ENCODE measurements around the gene NKD2. TPM values are rescaled to one million over a fixed set of nuclear protein-coding genes. Genes with fewer than 3 reads are reported as not detected.
"Not testable (repeated sequence)": the region's sequence is repeated elsewhere in the genome, so short reads cannot be mapped to it uniquely, and the experiment has no call there.

Gene NKD2
- total RNA-seq, 1 donor from 2014 or later: 4.3 TPM

DNA sequence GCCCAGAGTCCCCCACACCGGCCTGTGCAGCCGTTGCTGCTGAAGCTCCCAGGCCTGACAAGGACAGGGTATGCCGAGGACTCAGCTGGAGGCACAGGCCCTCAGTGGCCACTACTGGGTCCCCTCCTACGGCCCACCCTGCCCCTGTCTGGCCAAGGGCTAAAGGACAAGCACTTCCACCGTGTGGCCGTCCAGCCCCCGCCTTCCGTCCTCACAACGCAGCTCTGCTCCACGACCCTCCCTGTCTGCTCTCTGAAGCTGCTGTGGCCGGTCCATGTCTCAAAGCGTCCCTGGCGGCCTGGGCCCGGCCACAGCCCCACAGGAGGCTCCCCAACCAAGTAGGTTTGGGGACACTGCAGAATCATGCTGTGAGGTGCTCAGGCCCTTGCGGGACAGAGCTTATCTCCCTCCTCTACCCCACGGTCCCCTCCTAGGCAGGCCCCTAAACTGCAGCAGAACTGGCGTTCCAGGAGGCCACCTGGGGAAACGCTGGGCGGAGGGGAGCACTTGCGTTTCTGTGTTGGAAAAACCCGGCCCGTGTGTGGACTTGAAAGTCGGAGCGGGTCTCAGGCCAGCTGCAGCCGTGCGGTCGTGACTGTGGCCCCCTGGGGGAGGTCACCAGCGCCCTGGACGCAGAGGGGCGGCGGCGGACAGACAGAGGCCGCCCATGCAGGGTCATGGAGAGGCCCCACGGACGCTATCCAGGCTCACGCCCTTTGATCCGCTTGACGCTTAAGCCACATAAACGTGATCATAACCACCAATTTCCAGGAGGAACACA, 45.6 kb downstream of the NKD2 start:
- intact Hi-C loops (cut with micrococcal nuclease): no loop called here

DNA sequence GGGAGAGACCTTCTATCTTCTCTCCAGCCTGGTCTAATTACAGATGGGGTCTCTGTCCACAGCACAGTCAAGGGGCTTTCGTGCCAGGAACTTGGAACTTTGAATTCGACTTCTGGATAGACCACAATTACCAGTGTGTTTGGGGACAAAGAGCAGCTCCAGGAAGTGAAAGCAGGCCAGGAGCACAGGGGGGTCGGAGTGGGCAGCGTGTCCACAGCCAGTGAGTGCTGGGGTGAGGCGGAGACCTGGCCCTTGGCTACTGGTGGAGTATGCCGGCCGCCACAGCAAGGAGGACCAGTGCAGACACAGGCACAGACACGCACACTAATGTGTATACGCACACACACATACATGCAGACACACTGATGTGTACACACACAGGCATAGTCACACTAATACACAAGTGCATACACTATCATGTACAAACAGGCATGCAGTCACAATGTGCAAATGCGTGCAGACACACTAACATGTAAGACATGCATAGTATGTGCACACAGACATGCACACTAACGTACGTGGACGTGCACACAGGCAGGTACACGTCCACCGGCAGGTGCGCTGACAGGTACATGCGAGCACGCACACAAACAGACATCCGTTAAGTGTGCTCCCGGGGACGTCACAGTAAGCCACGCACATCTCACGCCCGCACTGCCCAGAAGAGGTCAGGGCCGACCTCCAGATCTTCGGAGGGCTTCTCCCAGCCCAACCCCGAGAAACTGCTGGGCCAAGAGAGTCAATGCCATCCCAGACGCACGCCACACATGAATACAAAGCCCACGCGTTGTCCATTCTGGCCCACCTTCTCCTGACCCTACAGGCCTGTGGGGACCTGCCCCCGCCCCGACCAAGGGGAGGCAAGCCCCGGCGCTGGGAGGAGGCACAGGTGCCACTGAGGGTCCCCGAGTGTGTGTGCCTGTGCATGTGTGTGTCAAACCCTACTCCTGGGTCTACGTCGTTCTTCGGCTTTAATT, 46.5 kb downstream of the NKD2 start:
- intact Hi-C loops (cut with micrococcal nuclease): no loop called here

DNA sequence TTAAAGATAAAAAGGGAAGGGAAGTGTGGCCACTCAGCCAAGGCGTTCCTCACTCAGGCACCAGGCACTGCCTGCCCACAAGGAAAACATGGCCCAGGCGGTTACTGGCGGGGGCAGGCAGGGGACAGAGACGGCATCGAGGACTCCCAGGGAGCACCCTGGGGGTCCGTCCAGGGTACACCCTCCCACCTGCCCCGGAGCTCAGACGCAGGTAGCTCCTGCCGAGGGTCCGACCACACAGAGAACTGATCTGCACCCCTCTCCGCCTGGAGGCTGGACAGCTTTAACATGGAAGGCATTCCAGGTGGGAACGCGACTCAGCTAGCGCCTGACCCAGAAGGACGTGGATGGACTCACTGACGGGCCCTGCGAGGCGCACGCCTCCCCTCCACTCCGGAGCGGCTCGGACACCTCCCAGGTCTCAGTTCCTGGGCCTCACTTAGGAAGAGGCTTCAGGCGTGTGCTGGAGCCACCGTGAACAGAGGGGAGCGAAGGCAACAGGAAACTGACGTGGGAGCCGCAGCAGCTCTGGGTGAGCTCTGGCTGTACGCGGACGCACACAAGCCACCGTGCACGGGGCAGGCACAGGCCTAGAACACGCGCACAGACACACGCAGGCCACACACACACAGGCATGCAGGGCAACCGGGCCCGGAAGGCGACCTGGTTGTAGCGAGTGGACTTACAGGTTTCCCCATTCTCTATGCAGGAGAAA, 47.5 kb downstream of the NKD2 start:
- intact Hi-C loops (cut with micrococcal nuclease): loop anchor here (1.0 kb wide), 1 partner anchor 46 kb away; no protein-coding TSS in a partner anchor

DNA sequence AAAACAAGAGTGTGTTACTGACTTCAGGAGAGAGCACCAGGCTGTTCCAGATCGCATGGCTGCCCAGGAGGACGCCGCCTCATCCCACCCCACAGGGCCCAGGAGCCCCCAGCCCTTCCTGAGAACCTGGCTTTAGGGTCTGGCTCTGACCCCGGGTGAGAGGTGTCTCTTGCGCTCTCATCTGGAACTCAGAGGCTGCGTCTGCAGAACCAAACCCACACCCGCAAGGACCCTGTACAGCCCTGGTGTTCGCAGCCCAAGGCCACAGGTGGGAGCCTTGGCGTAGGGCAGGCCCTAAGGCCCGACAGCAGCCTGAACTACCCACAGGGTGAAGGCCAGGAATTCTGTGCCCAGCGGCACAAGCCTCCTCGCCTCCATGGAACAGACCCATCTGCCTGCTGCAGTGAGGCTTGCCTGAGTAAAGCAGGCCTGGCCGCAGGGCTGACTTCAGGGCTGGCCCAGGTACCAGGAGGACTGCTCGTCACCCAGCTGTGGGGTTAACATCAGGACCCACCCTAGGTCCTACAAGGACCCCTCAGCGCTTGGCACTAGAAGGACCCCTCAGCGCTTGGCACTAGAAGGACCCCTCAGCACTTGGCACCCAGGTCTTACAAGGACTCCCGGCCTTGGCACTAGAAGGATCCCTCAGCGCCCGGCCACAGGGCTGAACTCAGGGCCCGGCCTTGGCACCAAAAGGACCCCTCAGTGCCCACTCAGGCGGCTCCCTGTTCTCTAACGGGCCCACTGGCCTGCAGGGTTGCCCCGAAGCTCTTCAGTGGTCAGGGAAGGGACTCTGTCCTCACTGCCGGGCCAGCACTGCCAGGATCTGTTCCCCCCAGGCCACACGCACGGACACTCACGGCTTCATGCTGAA, 48.2 kb downstream of the NKD2 start:
- intact Hi-C loops (cut with micrococcal nuclease): loop anchor here (1.0 kb wide), 1 partner anchor 45 kb away; no protein-coding TSS in a partner anchor

DNA sequence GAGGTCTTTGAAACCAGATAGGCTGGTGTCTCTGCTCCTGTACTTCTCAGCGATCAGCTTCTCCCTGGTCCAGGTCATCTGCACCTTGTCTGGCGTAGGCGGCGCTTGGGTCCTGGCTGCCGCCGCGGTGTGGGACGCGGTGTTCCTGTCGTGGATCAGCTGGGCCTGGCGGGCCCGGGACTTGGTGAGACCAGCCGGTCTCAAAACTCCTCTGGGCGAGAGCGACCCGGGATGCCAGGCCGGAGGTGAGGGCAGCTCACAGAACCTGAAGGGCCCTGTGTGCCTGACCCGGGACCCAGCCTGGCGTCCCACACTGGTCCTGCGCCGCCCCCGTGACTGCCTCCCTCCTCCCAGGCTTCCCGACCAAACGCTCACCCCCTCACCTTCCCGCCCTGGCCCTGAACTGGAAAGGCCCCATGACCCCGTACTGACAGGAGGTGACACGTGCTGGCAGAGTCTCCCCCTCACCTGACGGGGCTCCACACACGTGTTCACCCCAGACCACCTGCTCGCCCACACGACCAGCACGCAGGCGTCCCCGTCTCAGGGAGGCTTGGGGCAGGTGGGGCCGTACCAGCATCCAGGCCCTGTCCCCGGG, 49.0 kb downstream of the NKD2 start:
- intact Hi-C loops (cut with micrococcal nuclease): no loop called here

DNA sequence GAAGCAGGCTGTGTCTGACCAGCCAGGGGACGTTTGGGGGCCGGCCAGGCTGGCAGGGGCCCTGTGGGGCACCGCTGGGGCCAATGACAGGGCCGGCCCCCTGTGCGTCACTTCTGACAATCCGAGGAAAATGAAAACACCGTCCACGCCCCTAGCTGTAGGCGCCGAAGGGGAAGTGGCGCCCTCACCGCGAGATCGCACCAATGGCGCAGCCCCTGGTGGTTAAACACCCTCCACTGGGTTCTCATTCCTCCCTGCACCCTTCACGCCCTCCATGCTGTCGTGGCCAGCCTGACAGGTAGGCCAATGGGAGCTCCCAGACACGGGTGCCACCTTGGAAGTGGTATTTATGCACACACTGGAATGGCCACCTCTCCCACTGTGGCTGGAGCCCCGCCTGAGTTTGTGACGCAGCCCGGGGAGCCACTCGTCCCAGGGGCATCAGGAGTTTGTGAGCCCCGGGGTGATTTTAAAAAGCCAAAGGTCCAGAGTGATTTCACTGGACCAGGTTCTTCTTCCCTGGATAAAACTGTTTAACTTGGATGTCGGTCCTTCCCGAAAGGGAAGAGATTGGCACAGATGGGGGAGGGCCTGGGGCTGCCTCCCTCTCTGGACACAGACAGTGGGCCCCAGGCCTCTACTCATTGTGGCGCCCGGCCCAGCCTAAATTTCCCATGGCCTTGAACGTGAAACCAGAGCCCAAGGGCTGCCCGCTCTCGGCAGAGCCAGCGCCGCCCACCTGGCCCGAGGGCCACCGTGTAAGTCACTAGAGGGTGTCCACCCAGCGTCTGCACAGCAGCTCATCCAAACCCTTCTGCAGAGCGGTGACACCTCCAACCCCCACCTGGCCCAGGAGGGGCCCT, 49.7 kb downstream of the NKD2 start:
- intact Hi-C loops (cut with micrococcal nuclease): no loop called here

DNA sequence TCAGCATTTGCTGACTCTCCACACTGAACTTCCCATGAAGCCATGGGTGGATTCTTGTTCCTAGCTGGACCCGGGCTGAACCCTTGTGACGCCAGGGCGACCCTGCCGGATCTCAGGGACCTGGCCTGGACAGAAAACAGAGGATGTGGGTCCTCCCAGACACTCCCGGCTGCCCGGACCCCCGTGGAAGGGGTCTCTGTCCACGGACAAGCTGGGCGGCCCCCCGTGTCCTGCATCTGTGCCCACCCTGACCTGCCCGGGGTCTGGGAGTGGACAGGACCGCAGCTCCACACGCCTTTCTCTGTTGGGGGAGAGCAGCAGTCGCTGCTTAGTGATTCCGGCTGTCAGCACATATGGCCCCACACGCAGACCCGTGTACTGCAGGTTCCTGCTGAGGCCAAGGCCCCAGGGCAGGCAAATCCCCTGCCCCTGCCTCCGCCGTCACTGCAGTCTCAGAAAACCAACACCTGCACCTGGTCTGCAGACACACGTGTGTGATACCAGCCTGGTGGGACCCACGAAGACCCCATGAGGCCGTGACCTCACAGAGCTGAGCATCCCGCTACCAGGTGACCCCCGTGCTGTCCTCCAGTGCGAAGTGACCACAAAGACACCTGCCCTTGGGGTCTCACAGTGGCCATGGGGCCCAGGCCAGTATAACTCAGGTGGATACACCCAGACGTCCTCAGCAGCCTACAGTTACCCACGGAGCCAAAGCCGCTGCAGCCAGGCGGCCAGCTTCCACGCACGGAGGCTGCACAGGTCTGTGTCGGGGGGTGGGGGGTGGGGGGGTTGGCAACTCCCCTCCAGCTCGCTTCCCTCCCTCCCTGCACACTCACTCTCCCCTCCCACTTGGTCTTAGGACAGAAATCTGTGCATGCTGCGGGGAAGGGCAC, 50.6 kb downstream of the NKD2 start:
- intact Hi-C loops (cut with micrococcal nuclease): no loop called here

DNA sequence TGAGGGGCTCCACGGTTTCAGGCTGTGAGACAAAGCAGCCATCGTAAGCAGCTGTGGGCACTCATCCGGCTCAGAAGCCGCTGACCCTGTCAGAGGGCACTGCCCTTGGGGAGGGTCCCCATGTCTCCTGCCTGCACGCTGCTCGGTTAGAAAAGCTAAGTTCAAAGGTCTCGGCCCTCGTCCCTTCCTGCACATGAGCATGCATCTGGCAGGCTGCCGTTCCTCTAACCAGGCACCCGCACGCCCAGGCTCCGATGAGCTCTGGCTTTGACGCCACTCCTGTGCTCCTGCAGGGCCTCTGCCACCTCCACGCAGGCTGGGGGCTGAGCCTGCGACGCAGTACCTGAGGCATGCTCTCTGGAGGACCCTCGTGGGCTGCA, 51.3 kb downstream of the NKD2 start:
- intact Hi-C loops (cut with micrococcal nuclease): no loop called here

DNA sequence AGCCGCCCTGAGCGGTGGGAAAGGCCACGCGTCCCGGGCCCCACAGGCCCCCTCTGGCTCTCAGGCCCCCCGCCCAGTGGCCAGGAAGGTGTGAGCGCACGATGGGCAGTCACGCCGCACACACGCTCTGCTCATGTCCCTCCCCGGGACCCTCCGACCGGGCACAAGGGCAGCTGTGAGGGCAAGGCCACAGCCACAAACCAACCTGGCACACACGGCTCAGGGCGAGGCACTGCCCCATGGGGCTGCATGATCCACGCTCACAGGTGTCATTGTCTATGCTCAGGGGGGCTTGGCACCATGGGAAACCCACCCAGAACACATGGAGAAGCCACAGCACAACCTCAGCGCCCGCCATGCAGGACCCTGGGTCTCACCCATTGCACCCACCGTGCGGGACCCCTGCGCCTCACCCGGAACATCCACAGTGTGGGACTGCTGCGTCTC, 52.0 kb downstream of the NKD2 start:
- intact Hi-C loops (cut with micrococcal nuclease): no loop called here

DNA sequence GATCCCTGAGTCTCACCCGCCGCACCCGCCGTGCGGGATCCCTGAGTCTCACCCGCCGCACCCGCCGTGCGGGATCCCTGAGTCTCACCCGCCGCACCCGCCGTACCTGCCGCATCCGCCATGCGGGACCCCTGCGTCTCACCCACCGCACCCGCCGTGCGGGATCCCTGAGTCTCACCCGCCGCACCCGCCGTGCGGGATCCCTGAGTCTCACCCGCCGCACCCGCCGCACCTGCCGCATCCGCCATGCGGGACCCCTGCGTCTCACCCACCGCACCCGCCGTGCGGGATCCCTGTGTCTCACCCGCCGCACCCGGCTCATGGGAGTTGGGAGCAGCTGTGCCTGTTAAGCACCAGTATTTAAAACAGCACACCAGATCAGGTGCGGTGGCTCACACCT, 52.7 kb downstream of the NKD2 start:
- intact Hi-C loops (cut with micrococcal nuclease): not testable (repeated sequence)

DNA sequence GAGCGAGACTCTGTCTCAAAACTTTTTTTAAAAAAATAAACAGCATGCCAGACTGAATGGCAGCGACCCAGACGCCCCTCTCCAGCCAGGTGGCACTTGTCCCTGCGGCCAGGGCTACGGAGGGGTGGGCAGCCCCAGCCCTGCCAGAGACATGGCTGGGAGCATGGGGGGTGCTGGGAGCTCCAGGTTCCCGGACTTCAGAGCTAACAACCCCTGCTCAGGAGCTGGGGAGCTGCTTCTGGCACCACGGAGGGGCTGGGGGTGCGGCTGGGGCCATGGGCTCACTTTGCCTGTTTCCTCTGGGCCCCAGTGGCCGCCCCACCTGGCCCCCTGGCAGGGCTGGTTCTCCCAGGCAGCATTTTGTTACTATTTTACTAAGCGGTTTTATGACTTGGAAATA, 53.3 kb downstream of the NKD2 start:
- intact Hi-C loops (cut with micrococcal nuclease): no loop called here

DNA sequence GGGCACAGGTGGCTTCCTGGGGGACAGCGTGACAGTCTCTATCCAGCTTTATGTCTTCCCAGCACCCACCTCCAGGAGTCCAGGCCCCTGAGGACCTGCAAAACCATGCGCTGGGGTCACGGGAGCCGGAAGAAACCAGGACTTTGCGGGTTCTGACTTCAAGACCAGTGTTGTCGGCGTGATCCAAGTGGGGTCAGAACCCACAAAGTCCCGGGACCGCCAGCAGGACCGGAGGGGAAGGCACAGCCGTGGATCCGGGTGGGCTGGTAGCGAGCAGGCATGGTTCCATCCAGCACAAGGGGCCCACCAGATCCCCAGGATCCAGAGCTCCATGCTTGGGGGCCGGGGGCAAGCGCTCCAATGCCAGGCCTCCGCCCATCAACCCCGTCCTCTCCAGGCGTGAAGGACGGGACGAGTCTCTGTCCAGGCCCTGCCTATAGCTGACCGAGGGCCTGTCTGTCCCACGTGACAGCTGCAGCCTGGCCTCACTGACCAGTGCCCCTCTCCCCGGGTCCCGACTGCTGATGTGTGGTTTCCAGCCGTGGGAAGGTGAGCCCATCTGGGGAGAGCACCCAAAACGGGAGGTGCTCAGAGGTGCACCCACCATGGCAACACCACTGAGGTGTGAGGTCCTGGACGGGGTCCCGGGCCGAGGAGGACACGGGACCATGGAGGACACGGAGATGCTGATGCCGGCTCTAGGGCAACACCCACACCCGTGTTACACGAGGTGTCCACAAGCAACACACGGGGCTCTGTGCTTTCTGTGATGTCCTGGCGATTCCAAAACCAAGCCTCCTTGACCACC, 54.4 kb downstream of the NKD2 start:
- intact Hi-C loops (cut with micrococcal nuclease): no loop called here

DNA sequence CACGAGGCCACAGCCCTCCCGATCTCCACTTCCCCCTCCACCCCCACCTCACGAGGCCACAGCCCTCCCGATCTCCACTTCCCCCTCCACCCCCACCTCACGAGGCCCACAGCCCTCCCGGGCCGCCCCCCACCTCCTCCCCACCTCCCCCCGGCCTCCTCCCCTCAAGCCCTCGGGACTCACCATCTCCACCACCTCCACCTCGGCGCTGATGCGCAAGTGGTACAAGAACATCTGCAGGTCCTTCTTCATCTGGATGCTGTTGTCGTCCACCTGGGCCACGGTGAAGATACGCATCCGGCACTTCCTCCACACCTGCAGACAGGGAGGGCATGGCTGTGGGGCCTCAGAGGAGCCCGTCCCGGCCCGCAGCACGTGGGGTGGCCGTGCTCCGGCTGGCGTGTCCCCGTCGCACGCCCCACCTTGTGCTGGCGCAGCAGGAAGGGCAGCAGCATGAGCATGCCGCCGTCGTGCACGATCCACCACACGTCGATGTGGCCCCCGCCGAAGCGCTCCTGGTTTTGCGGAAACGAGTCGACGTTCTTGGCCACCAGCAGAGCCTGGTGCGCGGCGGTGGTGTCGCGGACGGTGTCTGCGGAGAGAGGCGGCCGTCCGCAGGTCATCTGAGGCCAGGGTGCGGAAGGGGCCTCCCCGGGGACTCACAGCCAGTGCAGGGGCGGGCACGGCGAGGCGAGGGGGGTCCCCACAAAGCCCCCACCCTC, 55.2 kb downstream of the NKD2 start:
- intact Hi-C loops (cut with micrococcal nuclease): no loop called here

DNA sequence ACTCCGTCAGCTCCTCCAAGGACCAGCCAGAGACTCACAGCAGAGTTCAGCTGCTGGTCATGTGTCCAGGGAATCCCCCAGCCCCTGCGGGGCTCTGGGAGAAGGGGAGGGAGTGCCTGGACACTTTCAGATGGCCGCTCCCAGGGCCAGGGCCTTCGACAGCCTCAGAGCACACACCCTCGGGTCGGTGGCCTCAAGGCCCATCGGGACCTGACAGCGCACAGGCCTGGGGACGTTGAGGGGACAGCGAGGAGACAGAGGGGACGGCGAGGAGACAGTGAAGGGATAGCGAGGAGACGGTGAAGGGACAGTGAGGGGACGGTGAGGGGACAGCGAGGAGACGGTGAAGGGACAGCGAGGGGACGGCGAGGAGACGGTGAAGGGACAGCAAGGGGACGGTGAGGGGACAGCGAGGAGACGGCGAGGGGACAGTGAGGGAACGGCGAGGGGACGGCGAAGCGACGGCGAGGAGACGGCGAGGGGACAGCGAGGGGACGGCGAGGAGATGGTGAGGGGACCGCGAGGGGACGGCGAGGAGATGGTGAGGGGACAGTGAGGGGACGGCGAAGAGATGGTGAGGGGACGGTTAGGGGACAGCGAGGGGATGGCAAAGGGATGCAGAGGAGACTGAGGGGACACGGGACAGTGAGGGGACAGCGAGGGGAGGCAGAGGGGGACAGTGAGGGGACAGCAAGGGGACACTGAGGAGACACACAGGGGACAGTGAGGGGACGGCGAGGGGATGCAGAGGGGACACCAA, 56.0 kb downstream of the NKD2 start:
- intact Hi-C loops (cut with micrococcal nuclease): no loop called here

DNA sequence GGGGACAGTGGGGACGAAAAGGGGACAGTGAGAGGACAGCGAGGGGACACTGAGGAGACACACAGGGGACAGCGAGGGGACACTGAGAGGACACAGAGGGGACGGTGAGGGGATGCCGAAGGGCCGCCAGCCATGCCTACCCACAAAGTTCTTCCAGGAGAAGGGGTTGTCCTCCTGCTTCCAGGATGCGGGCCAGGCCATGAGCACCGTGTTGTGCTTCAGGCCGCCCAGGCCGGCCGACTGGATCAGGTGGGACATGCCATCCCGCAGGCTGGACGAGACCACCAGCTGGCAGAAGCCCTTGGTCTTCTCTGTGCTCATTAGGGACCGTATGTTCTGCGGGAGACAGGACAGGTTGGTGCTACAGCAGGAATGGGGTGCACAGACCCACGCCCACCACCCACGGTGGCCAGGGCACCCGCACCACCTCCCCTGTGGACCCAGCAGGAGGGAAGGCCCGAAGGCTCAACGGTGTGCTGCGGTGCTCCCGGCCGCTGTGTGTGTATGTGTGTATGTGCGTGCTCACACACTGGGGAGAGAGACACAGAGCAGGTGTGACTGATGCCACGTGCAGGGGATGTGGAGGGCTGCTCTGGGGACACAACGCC, 56.6 kb downstream of the NKD2 start:
- intact Hi-C loops (cut with micrococcal nuclease): no loop called here

Measured in T-helper 1 cell treated with Interleukin-12 subunit alpha and Interleukin-12 subunit beta and Interleukin-4 antibody, amounts not matched to agents 30 ng/mL and 1 ng/mL, for 36 hours (primary cell).